ENCODE data around the gene CTAG2.

The CTAG2 gene

GRCh38 chrX:154607370-154607769 is 46.0 kb downstream of the CTAG2 start:
- DNase-seq (ENCODE audit: insufficient read length, low spot score) (no peak), FAIRE-seq (no peak)
- no peak for TF ChIP-seq PAX5 (IDR thresholded peaks at IDR 0.05; ENCODE audit: insufficient read depth, low read length, severe bottlenecking)
- TF ChIP-seq POU2F2 (IDR thresholded peaks at IDR 0.05; ENCODE audit: low read depth, low read length): no peak
- no peak for TF ChIP-seq POLR2A (IDR thresholded peaks at IDR 0.05; ENCODE audit: low read depth, low read length)
- no peak for TF ChIP-seq POLR2AphosphoS5 (IDR thresholded peaks at IDR 0.05; ENCODE audit: low read depth, low read length)

- FAIRE-seq (no peak), DNase-seq (ENCODE audit: insufficient read length, low spot score) (no peak)
- TF ChIP-seq SPI1 (IDR thresholded peaks at IDR 0.05; ENCODE audit: low read depth, low read length): no peak
- no peak for TF ChIP-seq POLR2A (IDR thresholded peaks at IDR 0.05; ENCODE audit: low read depth, low read length)
- no peak for TF ChIP-seq POLR2AphosphoS5 (IDR thresholded peaks at IDR 0.05; ENCODE audit: low read depth, low read length)
- TF ChIP-seq TAF1 (IDR thresholded peaks at IDR 0.05; ENCODE audit: low read depth, low read length): no peak
- no peak for TF ChIP-seq PAX5 (IDR thresholded peaks at IDR 0.05; ENCODE audit: insufficient read depth, low read length, severe bottlenecking)
- no peak for TF ChIP-seq POU2F2 (IDR thresholded peaks at IDR 0.05; ENCODE audit: low read depth, low read length)
Measured at GRCh38 chrX:154605566-154605965, 47.8 kb downstream of the CTAG2 start.

GRCh38 chrX:154603438-154604430 is 49.6 kb downstream of the CTAG2 start:
- FAIRE-seq (no peak), DNase-seq (ENCODE audit: insufficient read length, low spot score) (no peak)
- TF ChIP-seq POU2F2 (IDR thresholded peaks at IDR 0.05; ENCODE audit: low read depth, low read length) (no peak), SPI1 (IDR thresholded peaks at IDR 0.05; ENCODE audit: low read depth, low read length) (no peak), TAF1 (IDR thresholded peaks at IDR 0.05; ENCODE audit: low read depth, low read length) (no peak), PAX5 (IDR thresholded peaks at IDR 0.05; ENCODE audit: insufficient read depth, low read length, severe bottlenecking) (no peak), POLR2AphosphoS5 (IDR thresholded peaks at IDR 0.05; ENCODE audit: low read depth, low read length) (no peak)

- no peak for TF ChIP-seq POU2F2 (IDR thresholded peaks at IDR 0.05; ENCODE audit: low read depth, low read length)
- no peak for TF ChIP-seq POLR2A (IDR thresholded peaks at IDR 0.05; ENCODE audit: low read depth, low read length)
- TF ChIP-seq TAF1 (IDR thresholded peaks at IDR 0.05; ENCODE audit: low read depth, low read length): no peak
- TF ChIP-seq PAX5 (IDR thresholded peaks at IDR 0.05; ENCODE audit: insufficient read depth, low read length, severe bottlenecking): no peak
- no peak for TF ChIP-seq POLR2AphosphoS5 (IDR thresholded peaks at IDR 0.05; ENCODE audit: low read depth, low read length)
- no peak for TF ChIP-seq SPI1 (IDR thresholded peaks at IDR 0.05; ENCODE audit: low read depth, low read length)
- FAIRE-seq: no peak
- no peak for DNase-seq (ENCODE audit: insufficient read length, low spot score)
Measured at GRCh38 chrX:154602766-154603437, 50.5 kb downstream of the CTAG2 start.

- no peak for TF ChIP-seq POLR2AphosphoS5 (IDR thresholded peaks at IDR 0.05; ENCODE audit: low read depth, low read length)
- TF ChIP-seq TAF1 (IDR thresholded peaks at IDR 0.05; ENCODE audit: low read depth, low read length): no peak
- DNase-seq (ENCODE audit: insufficient read length, low spot score): no peak
Measured at GRCh38 chrX:154602226-154602625, 51.2 kb downstream of the CTAG2 start.

More at GRCh38 chrX:154602226-154602625, 51.2 kb downstream of the CTAG2 start:
- FAIRE-seq: no peak
